GM11168 (cell line): ENCODE results near the gene GALNT17.
"Not testable (repeated sequence)": the region's sequence is repeated elsewhere in the genome, so short reads cannot be mapped to it uniquely, and the experiment has no call there.

Source experiments
- in situ Hi-C: fragments of 300-500 bp; cut with MboI; formaldehyde crosslinking; loops from one replicate; pipeline ENCODE4 v1.12.0; 2022; ENCODE audit warnings: low sequenced_read_pairs; ENCODE audit not compliant: unreplicated experiment

Gene GALNT17

DNA sequence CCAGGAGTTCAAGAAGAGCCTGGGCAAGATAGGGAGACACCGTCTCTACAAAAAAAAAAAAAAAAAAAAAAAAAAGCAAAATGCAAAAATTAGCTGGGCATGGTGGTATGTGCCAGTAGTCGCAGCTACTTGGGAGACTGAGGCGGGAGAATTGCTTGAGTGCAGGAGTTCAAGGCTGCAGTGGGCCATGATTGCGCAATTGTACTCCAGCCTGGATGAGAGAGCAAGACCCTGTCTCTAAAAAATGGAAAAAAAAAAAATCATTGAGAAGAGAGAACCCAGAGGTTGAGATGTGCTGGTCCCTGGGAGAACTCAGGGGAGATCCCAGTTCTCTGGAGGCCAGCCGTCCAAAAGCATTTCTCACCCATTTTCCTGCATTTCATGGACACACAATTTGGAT lies 95.2 kb downstream of the GALNT17 start:
- in situ Hi-C loops: no loop called here

DNA sequence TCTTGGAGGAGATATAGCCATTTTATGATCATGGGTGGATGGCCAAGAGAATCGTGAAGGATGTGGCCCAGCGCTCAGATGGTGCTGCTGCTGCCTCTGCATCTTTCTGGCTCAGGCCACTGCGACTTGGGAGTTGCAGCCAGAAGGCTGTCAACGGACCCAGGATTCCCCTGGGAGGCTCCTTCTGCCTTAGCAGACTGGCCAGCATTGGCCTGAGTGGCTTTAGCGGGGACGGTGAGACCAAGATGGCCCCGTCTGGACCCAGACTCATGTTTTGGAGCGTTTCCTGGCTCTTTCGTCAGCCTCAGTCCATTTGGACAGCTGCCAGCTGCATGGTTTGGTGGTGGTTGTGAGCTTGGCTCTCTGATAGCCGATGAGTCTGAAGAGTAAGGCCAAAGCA lies 97.2 kb downstream of the GALNT17 start:
- in situ Hi-C loops: no loop called here

DNA sequence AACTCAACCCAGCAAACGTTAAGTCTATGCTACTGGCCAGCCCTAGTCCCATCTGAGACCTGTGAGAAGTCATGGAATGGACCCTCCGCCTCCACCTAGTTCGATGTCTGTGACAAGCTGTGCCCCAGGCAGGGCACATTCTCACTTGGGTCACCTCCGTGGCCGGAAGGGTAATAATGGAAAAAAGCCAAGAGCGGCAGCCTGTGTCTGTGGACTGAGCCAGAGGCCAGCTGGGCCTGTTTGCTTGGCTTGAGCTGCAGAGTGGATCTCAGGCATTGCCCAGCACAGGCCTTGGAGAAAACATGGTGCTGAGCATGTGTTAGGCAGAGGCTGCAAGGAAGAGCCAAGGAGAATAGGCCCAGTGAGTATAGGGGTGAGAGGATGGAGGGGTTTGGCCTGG lies 97.8 kb downstream of the GALNT17 start:
- in situ Hi-C loops: no loop called here

DNA sequence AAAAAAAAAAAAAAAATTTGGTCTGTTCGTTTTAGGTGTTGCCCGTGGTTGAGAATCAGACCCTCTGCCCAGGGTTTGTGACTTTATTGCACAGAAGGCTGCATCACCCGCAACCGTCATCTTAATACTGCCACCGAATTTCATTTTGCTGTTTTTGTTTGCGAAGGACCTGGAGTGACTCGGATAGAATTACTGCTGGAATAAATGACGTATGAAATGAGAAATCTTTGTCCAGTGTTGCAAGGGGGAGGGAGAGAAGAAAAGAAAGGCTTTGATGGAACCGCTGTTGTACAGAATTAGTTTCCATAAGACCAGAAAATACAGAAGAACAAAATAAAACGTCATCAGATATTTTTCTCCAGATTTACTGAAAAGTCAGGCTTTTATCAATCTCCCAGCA lies 103.3 kb downstream of the GALNT17 start:
- in situ Hi-C loops: no loop called here

DNA sequence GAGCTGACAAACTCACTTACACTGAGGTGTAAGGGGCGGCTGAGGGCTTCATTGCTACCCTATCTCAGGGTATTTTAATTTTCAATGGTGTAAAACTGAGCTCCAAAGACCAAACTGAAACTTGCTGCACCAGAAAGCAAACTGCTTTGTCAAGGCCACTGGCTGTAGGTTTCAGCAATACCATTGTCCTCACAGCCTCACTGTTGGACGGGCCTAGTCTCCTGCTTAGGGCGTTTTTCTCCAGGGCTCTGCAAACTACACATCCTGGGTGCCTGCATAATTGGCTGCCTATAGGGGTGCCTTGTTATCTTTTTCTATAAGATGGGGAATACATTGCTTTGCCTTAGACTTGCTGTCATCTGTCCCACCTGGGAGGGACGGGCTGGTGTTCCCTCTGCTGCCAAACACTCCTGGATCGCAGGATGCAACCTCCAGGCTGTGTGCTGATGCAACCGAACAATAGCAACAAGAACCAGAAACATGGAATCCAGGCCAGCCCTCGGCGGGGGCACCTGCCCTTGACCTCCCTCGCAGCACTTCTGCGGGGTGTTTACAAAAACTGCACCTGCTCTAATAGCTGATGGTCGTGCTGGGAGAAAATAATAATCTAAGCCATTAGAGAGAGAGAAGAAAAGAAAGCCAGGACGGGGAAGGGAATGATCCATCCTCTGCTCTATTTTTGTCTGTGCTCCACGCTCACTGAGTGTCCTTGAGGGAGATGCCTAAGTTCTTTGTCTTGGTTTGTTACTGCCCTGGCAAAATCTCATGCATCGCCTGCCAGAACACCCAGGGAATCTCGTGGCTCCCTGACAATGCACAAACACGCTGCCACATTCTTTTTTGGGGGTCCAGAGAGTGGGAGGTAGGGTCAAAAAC lies 104.5 kb downstream of the GALNT17 start:
- in situ Hi-C loops: no loop called here

DNA sequence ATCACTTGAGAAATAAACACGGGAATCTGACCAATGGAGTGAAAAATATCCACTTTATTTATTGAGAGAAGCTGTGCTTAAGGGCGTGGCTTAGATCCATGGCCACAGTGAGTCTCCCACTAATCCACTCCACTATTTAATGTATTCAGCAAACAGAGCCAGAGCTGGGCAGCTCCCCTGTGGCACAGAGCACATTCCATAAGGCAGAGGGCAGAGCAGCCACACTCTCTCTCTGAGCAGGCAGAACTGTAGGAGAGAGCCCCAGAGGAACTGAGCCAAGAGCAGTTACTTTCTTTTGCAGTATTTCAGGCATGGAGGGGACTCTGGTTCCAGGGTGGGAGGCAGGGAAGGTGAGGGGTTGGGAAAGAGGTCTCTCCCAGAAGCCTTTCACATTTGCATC lies 106.0 kb downstream of the GALNT17 start:
- in situ Hi-C loops: no loop called here

DNA sequence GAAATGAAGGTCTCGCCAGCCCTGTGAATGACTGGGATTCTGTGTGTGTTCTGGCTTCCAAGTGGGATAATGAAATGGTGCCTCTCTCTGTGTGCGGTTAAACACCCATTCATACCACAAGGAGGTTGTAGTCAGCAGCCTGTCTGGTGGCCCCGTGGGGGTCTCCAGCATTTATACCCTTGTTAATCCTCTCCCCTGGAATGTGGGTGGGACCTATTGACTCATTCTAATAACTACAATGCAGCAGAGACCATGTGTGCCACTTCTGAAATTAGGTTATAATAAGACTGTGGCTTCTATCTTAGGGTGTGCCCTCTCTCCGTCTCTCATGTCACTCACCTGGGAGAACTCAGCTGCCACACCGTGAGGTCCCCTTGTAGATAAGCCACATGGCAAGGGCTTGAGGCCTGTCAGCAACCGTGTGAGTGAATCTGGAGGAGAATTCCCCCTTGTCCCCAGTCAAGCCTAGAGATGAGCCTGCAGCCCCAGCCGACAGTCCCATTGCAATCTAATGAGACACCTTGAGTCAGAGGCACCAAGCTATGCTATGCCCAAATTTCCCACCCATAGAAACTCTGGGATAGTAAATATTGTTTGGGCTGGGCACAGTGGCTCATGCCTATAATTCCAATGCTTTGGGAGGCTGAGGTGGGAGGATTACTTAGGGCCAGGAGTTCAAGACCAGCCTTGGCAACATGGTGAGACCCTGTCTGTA lies 106.8 kb downstream of the GALNT17 start:
- in situ Hi-C loops: no loop called here

DNA sequence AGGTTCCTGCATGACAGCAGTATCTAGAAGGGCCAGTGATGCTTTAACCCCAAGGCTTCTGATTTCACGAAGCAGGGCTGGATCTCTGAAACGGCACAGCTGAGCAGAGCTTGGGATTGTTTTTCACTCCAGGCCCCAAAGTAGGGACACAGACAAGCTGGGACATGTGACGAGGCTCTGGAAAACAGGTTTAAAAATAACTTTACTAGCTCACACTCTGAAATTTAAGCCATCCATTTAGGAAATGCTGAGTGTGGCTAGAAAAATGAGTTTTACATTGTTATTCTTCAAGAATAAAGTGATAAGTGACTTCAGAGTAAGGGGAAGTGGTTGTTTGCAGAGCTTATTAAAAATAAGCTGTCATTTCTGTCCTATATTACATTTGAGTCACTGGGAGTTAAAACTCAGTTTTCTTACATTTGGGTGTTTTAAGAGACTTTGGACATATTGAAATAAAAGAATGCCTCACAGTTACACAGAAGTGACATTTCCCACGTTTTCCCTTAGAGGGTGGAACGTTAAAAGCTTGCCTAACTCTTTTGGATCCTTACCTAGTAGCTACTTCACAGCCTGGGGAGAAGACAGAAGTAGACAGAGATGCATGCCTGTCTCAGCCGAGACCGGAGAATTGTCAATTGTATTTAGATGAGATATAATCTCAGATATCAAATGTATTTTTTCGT lies 107.8 kb downstream of the GALNT17 start:
- in situ Hi-C loops: no loop called here

DNA sequence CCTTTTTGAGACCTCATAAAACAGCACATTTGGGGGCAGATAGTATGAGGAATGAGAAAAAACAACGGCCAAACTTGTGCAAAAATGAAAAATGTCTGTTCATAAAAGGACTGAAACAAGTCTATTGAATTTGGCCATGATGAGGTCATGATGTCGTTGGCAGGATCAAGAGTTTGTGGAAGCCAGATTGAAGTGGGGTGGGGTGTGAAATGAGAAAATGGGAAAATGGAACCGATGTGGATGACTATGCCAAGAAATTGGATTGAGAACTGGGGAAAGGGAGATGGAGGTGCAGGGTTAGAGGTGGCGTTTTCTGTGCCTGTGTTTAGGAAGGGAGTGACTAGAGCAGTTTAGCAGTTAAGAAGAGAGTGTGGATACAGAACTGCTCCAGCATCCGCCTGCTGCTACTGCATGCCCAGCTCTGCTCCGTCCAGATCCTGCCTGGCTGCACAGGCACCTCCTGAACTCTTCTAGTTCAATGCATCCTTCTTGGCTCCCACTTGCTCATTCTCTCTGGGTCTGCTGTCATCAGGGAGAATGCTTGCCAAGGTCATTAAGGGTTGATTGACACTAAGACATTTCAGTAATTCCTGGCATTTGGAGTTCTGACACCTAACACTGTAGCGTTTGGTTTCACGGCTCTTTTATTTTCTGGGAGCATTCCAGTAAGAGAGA lies 111.9 kb downstream of the GALNT17 start:
- in situ Hi-C loops: no loop called here

DNA sequence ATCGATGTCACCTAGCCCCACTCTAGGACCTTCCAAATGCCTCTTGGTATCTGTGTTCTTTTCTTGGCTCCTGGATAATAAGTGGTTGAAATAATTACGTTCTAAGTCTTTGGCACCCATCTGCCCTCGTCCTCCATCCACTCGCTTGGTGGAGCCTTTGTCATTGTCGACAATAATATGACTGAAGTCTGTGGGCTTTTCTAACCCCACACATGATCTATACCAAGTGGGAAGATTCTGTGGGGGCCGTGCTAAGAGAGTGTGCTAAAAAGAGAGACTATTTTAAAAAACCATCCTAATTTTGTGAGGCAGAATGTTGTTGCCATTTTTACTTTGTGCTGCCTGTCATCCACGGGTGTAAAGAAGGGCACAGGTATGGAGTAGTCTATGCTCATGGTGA lies 113.1 kb downstream of the GALNT17 start:
- in situ Hi-C loops: no loop called here

DNA sequence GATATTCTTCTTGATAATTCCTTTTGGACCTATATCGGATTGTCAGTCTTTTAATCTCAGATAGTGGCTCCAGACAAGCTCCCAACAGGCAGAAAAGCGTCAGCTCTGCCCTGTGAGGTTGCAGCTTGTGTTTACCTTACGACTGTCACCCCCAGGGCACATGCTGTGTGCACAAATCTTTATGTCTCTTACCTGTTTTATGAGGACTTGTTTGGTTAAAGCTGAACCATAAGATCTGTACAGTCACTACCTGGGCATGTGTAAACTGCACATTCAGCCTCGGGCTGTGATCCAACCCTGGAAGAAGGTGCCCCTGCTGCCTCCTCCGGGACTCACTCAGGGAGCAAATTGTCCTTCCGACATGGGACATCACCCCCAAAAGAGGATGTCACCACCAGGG lies 119.8 kb downstream of the GALNT17 start:
- in situ Hi-C loops: no loop called here

DNA sequence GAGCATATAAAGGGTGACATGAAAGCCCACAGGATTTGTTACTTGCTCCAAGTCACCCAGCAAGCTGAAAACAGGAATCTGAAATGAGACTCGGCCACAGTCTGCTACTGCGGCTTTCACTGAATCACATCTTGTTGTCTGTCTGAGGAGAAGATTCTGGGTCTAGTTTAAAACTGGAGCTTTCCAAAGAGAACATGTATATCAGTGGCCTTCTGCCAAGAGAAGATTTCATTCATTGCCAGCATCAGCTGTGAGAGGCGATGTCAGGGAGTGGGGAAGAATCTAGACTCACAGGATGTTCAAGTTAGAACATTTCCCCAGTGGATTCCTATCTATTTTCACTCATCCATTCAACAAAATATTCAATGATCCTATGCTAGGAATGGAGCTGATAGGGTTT lies 122.8 kb downstream of the GALNT17 start:
- in situ Hi-C loops: no loop called here

DNA sequence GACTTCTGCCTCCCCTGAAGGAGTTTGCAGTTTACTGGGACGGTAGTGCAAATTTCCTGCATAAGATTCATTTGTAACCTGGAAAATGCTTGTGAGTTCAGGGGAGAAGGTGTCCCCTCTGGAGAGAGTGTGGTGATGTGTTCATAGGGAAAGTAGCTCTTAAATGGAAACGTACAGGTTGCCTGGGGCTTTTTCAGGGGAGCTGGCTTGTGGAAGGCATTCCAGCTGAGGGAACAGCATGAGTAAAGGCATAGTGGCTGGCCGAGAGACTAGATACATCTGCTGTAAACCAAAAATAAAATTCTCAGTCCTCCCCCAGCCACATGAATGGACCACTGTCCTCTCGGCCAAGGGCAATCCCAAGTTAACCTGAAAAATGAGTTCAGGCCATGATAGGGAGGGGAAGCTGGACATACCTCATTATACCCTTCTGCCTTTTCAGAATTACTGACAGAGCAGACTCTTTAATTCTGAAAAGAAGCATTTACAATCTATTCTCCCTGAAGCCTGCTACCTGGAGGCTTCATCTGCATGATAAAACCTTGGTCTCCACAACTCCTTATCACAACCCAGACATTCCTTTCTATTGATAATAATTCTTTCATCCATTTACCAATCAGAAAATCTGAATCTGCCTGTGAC lies 123.7 kb downstream of the GALNT17 start:
- in situ Hi-C loops: no loop called here

DNA sequence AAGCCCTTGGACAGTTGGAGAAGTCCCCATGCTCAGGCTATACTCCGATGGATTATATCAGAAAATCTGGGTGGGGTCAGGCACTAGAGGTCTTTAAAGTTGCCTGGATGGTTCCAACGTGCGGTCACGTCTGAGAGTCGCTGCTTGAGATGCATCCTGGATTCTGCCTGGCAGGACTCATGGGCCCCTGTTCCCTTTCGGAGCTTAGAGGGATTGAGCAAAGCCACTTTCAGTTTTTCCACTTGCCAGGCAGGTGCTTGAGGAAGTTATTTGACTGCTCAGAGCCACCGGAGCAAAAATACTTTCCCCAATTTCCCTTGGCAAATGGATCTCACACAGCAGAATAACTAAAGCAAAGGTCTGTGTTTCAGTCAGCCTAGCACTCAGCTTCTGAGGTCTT lies 129.1 kb downstream of the GALNT17 start:
- in situ Hi-C loops: no loop called here

DNA sequence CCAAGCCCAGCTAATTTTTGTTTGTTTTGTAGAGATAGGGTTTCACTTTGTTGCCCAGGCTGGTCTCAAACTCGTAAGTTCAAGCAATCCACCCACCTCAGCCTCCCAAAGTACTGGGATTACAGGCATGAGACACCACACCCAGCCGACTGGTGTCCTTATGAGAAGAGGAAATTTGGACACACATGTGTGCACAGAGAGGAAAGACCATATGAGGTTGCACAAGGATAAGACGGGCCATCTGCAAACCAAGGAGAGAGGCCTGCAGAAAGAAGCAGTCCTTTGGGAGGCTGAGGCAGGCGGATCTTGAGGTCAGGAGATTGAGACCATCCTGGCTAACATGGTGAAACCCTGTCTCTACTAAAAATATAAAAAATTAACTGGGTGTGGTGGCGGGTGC lies 130.9 kb downstream of the GALNT17 start:
- in situ Hi-C loops: not testable (repeated sequence)

DNA sequence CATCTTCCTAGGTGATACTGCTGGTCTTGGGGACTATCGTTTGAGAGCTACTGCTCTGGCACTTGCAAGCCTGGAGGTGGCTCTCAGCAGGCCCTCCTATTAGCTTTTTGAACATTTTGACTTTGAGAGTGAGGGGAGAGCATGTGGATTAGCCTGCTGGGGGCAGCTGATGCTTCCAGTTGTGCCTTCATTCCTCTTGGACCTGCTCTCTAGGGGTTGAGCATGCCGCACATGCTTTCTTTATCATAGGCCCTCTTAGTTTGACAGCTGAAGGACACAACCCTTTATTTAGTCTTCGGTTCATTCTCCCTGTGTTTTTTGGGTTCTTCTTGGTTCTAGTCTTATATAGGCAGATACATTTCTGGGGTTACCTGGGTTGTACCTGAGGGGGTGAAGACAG lies 132.1 kb downstream of the GALNT17 start:
- in situ Hi-C loops: no loop called here

DNA sequence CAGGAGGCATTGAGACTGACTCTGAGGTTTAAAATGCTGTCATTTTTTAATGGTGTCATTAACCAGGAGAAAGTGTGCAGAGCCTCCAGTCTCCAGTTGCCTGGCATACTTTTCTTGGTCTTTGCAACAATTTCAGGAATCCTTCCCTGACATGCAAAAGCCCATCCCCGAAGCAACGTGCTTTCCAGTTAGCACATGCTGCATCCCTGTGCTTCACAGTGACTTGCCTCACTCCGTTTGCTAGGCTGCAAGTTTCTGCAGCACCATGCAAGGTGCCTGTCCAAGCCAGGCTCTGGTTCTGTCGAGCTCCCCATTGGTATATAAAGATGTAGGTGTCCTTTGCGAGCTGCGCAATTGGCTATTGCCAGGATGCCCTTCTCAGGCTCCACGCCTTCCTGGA lies 135.0 kb downstream of the GALNT17 start:
- in situ Hi-C loops: no loop called here

DNA sequence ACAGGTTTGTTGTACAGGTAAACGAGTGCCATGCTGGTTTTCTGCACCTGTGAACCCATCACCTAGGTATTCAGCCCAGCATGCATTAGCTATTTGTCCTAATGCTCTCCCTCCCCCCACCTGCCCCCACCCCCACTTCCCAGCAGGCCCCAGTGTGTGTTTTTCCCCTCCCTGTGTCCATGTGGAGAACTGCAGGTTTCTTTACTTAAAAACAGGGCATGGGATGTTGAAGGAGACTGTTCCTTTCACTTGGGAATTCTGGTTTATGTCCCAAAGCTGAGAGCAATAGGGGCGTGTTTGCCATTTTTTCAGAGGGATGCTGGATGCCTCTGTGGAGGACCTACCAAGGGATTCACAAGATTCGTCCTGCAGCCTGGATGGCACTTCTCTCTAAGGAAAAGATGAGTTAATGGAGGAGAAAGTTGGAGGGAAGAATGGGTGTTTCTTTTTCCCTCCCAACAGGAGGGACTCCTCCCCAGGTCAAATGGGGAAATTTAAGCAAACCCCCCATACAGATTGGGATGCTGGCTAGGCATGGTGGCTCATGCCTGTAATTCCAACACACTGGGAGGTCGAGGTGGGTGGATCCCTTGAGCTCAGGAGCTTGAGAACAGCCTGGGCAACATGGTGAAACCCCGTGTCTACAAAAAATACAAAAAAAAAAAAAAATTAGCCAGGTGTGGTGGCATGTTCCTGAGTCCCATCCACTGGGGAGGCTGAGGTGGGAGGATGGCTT lies 136.0 kb downstream of the GALNT17 start:
- in situ Hi-C loops: no loop called here

DNA sequence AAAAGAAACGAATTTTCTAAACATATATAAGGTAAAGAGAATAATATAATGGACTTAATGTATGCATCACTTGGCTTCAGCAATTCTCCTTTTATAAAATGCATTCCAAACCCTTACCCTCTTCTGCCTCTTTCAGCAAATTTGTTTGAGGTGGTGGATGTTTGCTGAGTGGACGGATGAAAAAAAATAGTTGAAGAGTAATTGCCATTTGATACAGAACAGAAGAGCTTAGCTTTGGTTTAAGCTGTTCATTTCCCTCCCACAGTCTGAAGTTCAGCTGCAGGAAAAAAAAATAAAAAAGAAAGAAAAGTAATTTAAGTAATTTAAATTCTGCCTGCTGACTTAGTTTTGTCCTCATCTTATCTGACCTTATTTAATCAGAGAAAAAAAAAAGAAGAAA lies 138.6 kb downstream of the GALNT17 start:
- in situ Hi-C loops: no loop called here

DNA sequence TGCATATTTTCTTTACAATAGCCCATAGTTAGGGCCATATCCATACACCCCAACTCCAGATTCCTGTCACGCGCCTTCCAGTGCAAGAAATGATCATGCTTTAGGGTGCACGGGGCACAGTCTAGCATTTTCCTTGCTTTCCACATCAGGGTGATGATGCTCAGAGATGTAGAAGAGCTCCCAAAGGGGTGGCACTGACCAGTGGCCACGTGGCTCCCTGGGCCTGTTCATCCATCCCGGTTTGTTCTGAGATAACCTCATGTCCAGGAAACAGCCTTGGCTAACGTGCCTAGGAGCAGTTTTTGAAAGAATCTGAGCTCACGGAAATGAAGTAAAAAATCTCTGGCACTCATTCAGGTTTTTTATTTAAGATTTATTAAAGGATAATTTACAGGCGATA lies 139.3 kb downstream of the GALNT17 start:
- in situ Hi-C loops: no loop called here
